Gastroesophageal sphincter (tissue), 3 donors: ENCODE results near the gene AGPAT1.

Experiments used
- POLR2AphosphoS5 ChIP-seq: sonication (generic); formaldehyde crosslinking; IDR thresholded peaks from one replicate; pipeline ENCODE4 v1.6.1; 2017; ENCODE audit warnings: antibody characterized with exemption
- TF ChIP-seq, protein P1 (sequence below), 4 experiments: fragments of 200-600 bp in 2 of 4; fragments of 450-650 bp in 2 of 4; sonication (generic) in 1 of 4; IDR thresholded peaks; one replicate each; pipeline ENCODE4 v1.5.1; 2017 to 2019; ENCODE audit warnings: antibody characterized with exemption in 4 of 4, mild to moderate bottlenecking in 2 of 4, moderate library complexity in 2 of 4

- TF ChIP-seq POLR2AphosphoS5 = no peak
- TF ChIP-seq, protein P1, sequence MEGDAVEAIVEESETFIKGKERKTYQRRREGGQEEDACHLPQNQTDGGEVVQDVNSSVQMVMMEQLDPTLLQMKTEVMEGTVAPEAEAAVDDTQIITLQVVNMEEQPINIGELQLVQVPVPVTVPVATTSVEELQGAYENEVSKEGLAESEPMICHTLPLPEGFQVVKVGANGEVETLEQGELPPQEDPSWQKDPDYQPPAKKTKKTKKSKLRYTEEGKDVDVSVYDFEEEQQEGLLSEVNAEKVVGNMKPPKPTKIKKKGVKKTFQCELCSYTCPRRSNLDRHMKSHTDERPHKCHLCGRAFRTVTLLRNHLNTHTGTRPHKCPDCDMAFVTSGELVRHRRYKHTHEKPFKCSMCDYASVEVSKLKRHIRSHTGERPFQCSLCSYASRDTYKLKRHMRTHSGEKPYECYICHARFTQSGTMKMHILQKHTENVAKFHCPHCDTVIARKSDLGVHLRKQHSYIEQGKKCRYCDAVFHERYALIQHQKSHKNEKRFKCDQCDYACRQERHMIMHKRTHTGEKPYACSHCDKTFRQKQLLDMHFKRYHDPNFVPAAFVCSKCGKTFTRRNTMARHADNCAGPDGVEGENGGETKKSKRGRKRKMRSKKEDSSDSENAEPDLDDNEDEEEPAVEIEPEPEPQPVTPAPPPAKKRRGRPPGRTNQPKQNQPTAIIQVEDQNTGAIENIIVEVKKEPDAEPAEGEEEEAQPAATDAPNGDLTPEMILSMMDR (IDR thresholded peaks at IDR 0.05) = no peak
Observed at GRCh38 chr6:32120573-32121059, 55.3 kb downstream of the AGPAT1 start.
